ENCODE data around the gene SERPINB12. TPM values are rescaled to one million over a fixed set of nuclear protein-coding genes. Genes with fewer than 3 reads are reported as not detected.

SERPINB12 gene
- total and polyA plus RNA-seq, 2 of the 13 experiments (the other 11 are each of a cell fraction or from before 2014, with no cell fraction given) = not detected

- TF ChIP-seq ZNF510 (CRISPR knock-in tag; IDR thresholded peaks at IDR 0.05; ENCODE audit: low read depth) (no peak), EP300 (IDR thresholded peaks at IDR 0.05; ENCODE audit: low read depth in 2 of 2, low read length in 2 of 2) (no peak), EP300 (CRISPR knock-in tag; IDR thresholded peaks at IDR 0.05; ENCODE audit: borderline replicate concordance) (no peak), ZNF556 (CRISPR knock-in tag; IDR thresholded peaks at IDR 0.05; ENCODE audit: borderline replicate concordance) (no peak), TRIM24 (CRISPR knock-in tag; IDR thresholded peaks at IDR 0.05) (no peak)
- TF ChIP-seq, protein P1, sequence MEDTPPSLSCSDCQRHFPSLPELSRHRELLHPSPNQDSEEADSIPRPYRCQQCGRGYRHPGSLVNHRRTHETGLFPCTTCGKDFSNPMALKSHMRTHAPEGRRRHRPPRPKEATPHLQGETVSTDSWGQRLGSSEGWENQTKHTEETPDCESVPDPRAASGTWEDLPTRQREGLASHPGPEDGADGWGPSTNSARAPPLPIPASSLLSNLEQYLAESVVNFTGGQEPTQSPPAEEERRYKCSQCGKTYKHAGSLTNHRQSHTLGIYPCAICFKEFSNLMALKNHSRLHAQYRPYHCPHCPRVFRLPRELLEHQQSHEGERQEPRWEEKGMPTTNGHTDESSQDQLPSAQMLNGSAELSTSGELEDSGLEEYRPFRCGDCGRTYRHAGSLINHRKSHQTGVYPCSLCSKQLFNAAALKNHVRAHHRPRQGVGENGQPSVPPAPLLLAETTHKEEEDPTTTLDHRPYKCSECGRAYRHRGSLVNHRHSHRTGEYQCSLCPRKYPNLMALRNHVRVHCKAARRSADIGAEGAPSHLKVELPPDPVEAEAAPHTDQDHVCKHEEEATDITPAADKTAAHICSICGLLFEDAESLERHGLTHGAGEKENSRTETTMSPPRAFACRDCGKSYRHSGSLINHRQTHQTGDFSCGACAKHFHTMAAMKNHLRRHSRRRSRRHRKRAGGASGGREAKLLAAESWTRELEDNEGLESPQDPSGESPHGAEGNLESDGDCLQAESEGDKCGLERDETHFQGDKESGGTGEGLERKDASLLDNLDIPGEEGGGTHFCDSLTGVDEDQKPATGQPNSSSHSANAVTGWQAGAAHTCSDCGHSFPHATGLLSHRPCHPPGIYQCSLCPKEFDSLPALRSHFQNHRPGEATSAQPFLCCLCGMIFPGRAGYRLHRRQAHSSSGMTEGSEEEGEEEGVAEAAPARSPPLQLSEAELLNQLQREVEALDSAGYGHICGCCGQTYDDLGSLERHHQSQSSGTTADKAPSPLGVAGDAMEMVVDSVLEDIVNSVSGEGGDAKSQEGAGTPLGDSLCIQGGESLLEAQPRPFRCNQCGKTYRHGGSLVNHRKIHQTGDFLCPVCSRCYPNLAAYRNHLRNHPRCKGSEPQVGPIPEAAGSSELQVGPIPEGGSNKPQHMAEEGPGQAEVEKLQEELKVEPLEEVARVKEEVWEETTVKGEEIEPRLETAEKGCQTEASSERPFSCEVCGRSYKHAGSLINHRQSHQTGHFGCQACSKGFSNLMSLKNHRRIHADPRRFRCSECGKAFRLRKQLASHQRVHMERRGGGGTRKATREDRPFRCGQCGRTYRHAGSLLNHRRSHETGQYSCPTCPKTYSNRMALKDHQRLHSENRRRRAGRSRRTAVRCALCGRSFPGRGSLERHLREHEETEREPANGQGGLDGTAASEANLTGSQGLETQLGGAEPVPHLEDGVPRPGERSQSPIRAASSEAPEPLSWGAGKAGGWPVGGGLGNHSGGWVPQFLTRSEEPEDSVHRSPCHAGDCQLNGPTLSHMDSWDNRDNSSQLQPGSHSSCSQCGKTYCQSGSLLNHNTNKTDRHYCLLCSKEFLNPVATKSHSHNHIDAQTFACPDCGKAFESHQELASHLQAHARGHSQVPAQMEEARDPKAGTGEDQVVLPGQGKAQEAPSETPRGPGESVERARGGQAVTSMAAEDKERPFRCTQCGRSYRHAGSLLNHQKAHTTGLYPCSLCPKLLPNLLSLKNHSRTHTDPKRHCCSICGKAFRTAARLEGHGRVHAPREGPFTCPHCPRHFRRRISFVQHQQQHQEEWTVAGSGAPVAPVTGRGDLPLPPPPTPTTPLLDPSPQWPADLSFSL (CRISPR knock-in tag; IDR thresholded peaks at IDR 0.05) = no peak
These were observed 22.0 kb upstream of the SERPINB12 start (continued) for GRCh38 chr18:63520053-63520685.

DNA sequence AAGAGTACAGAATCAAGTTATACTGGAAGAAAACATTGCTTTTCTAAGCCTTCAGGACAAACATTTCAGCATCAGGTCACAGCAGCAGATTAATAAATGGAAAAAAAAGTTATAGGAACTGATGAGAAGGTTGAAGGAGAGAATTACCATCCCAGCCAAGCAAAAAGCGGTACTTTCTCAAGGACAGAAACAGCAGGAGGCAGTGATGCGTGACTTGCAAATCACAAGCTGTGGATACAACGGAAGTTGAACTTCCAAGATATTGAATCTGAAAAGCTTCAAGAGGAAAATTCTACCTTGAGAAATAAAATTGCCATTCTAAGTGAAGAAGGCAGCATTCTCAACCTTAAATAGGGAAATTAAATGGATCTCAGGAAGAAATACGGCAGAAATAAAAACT is 18.5 kb upstream of the SERPINB12 start:
- no peak overlapping the region for H3K4me3 ChIP-seq (replicated peaks in 1 of 3; ENCODE audit: insufficient read depth in 1 of 3, low read depth in 2 of 3, low read length in 3 of 3)
- 28% methylated on average over 4 of the region's 4 CpGs for WGBS (ENCODE audit: low lambda C conversion rate)
- no peaks in the 10 kb centered on the region for H3K4me1 ChIP-seq (ENCODE audit: insufficient read depth, low read length)
- in situ Hi-C loops (cut with HindIII; ENCODE audit: extremely low pct_ligation_motif_present, low pct_unique_long_range_greater_than_20kb) (loop anchor here (5.0 kb wide), 1 partner anchor 324 kb away; no protein-coding TSS in a partner anchor), intact Hi-C loops (cut with micrococcal nuclease; ENCODE audit: unreplicated experiment) (no loop called here)
- no peaks in the 10 kb centered on the region for H4K20me1 ChIP-seq (ENCODE audit: insufficient read depth, low read length)
- no peak for TF ChIP-seq SALL1 (CRISPR knock-in tag; IDR thresholded peaks at IDR 0.05)
- H3K27me3 ChIP-seq (ENCODE audit: control insufficient read depth in 1 of 2, insufficient read depth in 2 of 2, low read length in 2 of 2) = no peaks in the 10 kb centered on the region
- H3K79me2 ChIP-seq (ENCODE audit: insufficient read depth, low read length) = no peaks in the 10 kb centered on the region
- H3K27ac ChIP-seq (ENCODE audit: extremely low read length, insufficient read depth, low read length) = no peak overlapping the region
- no peak for ATAC-seq
- H3K4me2 ChIP-seq (ENCODE audit: low read depth, low read length) = no peak overlapping the region
- no peaks in the 10 kb centered on the region for H3K36me3 ChIP-seq (replicated peaks in 1 of 2; ENCODE audit: control insufficient read depth in 1 of 2, insufficient read depth in 2 of 2, low read length in 2 of 2)
- H3K9ac ChIP-seq (ENCODE audit: insufficient read depth, low read depth, low read length) = no peak overlapping the region
- H3K9me3 ChIP-seq (ENCODE audit: low read length) = no peaks in the 10 kb centered on the region
- BruUV-seq (replicated peaks) = no TSS peak
- FAIRE-seq = no peak
- ChIA-PET POLR2A (no interaction called here), CTCF (ENCODE audit: low intra/inter-chr PET ratio, low total read pairs) (no interaction called here)
- H2AFZ ChIP-seq (ENCODE audit: low read length) = no peak overlapping the region
- no peak for DNase-seq (ENCODE audit: low spot score)

Measured in HepG2 (cell line).